NCI-H345 treated with DMSO at 0.1 percent for 48 hours (cell line): Measurements from ENCODE around the gene HGD.
"Not testable (repeated sequence)": the region's sequence is repeated elsewhere in the genome, so short reads cannot be mapped to it uniquely, and the experiment has no call there.

Source experiments
- DNase-seq: peaks from one replicate; lab custom pipeline; 2025; ENCODE audit not compliant: unreplicated experiment; lab: John Stamatoyannopoulos, UW

HGD gene, protein sequence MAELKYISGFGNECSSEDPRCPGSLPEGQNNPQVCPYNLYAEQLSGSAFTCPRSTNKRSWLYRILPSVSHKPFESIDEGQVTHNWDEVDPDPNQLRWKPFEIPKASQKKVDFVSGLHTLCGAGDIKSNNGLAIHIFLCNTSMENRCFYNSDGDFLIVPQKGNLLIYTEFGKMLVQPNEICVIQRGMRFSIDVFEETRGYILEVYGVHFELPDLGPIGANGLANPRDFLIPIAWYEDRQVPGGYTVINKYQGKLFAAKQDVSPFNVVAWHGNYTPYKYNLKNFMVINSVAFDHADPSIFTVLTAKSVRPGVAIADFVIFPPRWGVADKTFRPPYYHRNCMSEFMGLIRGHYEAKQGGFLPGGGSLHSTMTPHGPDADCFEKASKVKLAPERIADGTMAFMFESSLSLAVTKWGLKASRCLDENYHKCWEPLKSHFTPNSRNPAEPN

DNA sequence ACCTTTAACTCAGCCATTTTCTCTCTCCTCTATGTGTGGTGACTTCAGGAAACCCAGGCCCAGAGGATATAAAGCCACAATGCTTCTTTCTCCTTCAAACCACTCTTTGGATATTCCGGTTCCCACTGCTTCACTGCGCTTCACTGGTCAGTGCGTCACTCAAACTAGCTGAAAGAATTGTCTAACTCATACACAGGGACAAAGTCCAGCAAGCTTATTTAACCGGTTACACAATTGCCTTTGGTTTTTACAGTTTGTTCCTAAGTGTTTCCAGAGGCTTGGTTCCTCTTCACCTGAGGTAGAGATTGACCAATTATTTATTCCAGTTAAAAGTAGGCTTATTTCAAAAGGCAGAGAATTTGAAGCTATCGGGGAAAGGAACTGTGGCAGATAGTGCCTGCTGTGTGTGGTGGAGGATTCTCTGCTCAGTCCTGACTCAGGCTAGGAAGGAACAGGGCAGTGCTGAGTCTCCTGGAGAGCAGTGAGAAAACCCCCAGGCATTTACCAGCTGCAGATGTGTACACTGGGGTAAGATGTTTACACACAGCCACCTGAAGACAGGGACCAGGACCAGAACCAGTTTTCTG, at the start of gene HGD:
TSS of gene HGD (minus strand) at position 145 of the 587 bp plus-strand sequence. CDS start at position 17, 128 bp downstream.
- DNase-seq: no peak

- no peak for DNase-seq
Observed at GRCh38 chr3:120730576-120731542, 48.8 kb upstream of the HGD start.

- no peak for DNase-seq
Observed at GRCh38 chr3:120726791-120727190, 44.8 kb upstream of the HGD start.

GRCh38 chr3:120719167-120719834, 37.3 kb upstream of the HGD start:
- DNase-seq: not testable (repeated sequence)

GRCh38 chr3:120713262-120713661, 31.2 kb upstream of the HGD start:
- no peak for DNase-seq

DNA sequence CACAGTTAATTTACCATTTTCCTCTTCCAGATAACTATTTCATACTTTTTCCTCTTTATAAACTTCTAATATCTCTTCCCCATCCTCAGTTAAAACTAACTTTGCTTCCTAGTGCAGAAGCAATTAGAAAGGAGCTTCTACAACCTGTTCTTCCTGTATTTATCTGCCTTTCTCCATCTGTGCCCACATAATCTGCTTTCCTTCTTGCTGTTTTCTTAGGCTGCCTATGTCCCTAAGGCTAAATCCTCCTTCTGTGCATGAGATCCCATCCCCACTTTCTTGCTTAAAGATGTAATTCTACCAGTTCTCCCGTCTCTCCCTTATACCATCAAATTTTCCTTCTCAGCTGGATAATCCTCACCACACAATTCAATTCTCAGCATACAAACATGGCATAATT, 28.3 kb upstream of the HGD start:
- DNase-seq: no peak

DNA sequence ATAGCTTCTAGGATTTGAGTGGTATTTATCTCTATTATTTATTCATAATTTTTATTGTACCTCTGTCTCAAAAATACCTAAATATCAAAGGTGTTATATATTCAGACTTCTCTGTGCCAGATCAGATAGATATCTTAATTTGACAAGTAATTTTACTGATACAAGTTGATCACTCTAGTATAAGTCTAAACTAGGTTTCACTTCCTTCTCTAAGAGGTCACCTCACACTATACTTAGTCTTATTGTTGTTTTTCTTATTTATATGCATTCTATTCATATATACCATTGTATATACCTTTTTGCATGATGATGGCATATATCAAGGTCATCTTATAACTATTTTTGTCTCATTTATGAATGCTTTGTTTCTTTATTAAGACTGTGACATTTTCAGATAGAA, 26.4 kb upstream of the HGD start:
- DNase-seq: no peak

DNA sequence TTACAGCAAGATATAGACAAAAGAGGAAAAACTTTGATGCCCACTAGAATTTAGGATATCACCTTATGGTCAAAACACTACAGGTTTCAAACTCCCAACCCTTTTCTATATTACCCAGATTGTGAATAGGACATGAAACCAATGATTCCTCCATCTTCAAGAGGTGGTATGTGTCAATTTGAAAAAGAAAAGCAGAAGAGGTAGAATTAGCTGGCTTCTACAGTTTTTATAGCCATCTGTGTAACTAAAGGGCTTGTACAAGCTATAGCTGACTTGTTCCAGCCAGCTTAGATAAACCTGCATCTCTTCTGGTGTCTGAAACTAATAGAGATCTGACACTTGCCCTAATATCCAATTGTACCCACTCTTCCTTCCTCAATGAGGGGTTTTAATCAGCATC, 24.9 kb upstream of the HGD start:
- DNase-seq: no peak

GRCh38 chr3:120705884-120706582, 24.0 kb upstream of the HGD start:
- DNase-seq: no peak

- DNase-seq: no peak
Observed at GRCh38 chr3:120699333-120699732, 17.3 kb upstream of the HGD start.

GRCh38 chr3:120693439-120694171, 11.6 kb upstream of the HGD start:
- no peak for DNase-seq

DNA sequence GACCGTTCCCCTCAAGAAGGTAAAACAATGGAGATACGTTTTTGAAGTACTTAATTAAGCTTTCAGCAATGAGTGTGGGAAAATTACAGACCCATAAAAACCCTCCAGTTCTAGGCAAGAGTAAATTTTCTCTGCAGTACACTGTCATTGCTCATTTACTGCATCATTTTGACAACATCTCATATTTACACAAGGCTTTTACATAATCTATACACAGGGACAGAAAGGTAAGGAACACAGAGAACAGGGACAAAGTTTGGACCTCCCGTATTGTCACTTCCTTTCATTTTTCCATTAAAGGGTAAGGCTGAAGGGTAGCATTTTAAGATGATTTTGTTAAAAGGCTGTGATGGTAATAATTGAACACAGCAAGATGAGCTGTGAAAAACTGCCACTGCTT, 7.4 kb upstream of the HGD start:
- no peak for DNase-seq

GRCh38 chr3:120688121-120688520, 6.1 kb upstream of the HGD start:
- no peak for DNase-seq

DNA sequence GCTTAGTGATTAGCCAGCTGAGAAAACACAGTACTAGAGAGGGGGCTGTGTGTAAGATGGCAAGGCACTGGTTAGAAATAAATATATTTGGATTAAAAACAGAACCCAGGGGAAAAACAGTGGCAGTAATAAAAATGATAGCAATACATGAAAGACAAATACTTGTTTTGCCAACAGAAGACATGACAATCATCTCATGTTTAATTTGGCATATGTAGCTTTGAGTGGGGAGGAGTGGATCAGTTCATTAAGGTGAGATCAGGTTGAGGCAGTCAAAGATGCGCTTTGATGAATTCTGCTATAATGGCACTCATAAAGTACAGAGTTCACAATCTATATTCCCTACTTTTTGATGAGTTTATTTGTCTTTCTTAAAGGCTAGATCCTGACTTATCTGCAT, 3.4 kb upstream of the HGD start:
- DNase-seq: no peak

DNA sequence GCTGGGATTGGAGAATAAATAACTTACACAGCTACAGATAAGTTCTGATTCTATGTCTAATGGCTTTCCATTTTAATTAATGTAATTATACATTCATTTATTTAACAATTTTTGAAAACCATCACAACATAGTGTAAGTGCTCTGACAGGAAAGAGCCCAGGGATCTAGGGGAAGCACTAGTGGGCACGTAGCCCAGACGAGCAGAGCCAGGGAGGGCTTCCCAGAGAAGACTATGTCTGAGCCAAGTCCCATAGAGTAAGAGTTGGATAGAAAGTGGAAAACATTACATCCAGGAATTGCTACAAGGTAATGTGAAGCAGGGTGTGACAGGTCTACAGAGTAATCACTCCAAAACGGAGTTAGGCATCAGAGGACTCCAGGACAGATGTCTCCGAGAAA, 2.9 kb upstream of the HGD start:
- no peak for DNase-seq

DNA sequence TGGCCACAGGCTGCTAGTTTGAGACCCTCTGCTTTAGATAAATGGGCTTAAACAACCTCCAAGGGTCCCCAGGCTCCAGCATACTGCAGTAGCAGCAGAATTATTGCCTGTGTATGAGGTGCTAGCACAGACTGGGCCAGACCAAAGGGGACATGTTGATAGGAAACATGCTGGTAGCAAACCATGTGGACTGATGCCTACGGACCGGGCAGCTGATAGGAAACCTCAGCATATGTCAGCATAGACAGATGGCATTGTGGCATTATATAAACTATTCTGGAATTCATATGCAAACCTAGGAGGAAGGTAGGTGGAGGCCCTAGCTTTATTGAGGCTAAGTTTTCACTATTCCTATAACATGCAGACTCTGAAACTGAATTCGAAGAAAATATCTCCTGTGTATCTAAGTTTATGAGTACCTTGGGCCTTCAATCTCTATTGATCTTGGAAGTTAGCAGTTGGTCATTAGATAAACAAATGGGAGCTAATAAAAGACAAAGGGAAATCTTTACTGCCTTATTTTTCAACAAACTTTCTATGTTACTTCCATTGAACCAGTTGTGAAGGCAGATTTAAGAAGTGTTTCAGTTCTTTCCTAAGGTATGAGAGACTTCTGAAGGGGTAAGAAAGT, 1.7 kb upstream of the HGD start:
- DNase-seq: no peak

DNA sequence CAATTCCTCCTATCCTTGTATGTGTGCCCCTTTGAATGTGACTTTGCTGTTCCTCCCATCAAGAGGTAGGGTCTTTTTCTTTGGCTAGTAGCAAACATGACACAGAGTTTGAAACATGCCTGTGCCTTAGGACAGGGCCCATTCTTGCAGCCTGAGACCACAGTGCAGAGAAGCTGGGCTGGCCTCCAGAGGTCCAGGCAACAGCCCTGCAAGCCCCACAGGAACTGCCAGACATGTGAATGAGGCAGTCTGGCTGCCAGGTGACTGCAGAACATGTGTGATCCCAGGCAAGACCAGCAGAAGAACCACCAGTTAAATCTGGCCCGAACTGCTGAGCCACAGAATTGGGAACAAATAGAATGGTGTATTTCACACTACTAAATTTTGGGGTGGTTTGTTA, 1.2 kb upstream of the HGD start:
- no peak for DNase-seq

- DNase-seq: no peak
Observed at GRCh38 chr3:120681506-120682038, 467 bp downstream of the HGD start.

GRCh38 chr3:120681018-120681417, 1.0 kb downstream of the HGD start:
- DNase-seq: no peak
